HG02678 (cell line): Measurements from ENCODE around the gene FNDC3A.
A peak's percentile ranks its signal among the peaks of the same experiment; 100 is the strongest.

Experiments
- ATAC-seq: cut with Tn5 transposase; IDR thresholded peaks from one replicate; pipeline ENCODE4 v1.9.1; 2021; ENCODE audit warnings: mild to moderate bottlenecking, moderate library complexity; ENCODE audit not compliant: unreplicated experiment

Gene FNDC3A

GRCh38 chr13:48975856-48976575 lies at the start of gene FNDC3A:
Gene FNDC3A, plus strand, starts transcription at chr13:48975912. Its CDS starts 30,279 bp downstream, at chr13:49006191.
- peak; percentile 66 for ATAC-seq

DNA sequence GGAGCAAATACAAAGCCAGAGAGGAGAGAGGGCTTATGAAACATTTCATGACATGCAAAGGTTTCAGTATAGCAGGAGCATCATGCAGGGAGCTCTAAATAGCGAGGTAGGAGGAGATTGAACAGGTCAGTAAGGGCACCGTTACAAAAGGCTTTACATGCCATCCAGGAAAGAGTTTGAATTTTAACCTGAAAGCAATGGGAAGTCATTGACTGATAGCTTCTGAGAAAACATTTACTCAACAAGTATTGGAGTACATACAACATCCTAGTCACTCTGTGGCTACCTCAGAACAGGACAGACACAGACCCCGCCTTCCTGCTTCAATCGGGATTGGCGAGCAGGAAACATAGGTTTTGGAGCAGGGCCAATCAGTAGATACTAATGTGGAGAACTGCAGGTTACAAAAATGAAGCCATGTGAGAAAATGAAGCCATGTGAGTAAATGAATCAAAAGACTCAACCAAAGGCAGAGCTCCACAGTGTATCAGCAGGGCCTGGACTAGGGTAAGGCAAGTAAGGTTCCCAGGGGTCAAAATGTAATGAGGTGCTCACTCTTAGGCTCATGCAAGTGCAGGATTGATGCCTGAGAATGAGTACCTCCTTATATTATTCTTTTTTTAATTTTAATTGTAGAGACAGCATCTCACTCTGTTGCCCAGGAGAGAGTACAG lies 46.8 kb upstream of the FNDC3A start:
- no peak for ATAC-seq

GRCh38 chr13:48930918-48931317 lies 44.8 kb upstream of the FNDC3A start:
- no peak for ATAC-seq

GRCh38 chr13:48938308-48938943 lies 37.3 kb upstream of the FNDC3A start:
- ATAC-seq: no peak

DNA sequence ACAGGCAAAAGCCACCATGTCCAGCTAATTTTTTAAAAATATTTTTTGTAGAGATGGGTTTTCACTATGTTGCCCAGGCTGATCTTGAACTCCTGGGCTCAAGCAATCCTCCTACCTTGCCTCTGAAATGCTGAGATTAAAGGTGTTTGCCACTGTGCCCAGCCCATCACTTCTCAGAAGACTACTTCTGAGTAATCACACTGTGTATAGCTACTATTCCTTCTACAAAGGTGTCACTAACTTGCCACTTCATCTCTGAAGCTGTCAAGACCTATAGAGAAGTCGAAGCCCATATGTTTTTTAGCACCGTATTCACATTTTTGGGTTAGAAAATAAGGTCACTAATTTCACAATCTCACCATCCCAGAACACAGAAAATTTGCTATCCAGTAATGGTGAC lies 36.0 kb upstream of the FNDC3A start:
- no peak for ATAC-seq

DNA sequence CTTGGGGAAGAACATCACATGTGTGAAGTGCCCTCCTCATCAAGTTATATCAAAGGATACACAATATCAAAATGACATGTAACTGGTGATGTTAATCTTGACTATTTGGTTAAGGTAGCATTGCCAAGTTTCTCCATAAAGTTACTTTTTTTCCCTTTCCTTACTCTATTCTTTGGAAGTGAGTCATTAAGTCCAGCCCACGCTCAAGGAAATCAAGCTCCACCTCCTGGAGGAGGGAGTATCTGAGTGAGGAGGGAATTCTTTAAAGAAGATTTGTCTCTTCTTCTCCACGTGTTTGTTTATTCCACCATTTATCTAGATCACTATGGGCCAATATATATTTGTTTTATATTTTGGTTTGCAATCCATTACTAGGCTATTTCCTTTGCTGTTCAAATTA lies 33.6 kb upstream of the FNDC3A start:
- ATAC-seq: no peak

- ATAC-seq: no peak
Measured at GRCh38 chr13:48944221-48944620, 31.5 kb upstream of the FNDC3A start.

DNA sequence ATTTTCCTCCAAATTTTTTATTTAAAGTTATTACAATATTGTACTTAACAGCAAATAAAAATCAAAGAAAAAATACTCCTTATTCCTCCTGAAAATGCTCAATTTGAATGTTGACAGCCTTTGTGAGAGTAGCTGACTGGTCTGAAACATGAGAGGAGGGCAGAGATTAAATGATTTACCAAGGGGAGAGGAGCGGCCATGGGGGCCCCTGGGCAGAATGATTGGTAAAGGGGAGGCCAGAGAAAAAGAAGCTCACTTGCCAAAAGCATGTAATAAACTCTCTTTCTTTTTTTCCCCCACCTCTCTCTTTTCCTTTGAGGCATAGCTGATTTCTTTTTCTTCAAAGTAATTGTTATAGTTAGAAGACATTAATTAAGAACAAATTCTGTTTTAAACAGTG lies 30.1 kb upstream of the FNDC3A start:
- no peak for ATAC-seq

GRCh38 chr13:48946163-48946562 lies 29.5 kb upstream of the FNDC3A start:
- no peak for ATAC-seq

DNA sequence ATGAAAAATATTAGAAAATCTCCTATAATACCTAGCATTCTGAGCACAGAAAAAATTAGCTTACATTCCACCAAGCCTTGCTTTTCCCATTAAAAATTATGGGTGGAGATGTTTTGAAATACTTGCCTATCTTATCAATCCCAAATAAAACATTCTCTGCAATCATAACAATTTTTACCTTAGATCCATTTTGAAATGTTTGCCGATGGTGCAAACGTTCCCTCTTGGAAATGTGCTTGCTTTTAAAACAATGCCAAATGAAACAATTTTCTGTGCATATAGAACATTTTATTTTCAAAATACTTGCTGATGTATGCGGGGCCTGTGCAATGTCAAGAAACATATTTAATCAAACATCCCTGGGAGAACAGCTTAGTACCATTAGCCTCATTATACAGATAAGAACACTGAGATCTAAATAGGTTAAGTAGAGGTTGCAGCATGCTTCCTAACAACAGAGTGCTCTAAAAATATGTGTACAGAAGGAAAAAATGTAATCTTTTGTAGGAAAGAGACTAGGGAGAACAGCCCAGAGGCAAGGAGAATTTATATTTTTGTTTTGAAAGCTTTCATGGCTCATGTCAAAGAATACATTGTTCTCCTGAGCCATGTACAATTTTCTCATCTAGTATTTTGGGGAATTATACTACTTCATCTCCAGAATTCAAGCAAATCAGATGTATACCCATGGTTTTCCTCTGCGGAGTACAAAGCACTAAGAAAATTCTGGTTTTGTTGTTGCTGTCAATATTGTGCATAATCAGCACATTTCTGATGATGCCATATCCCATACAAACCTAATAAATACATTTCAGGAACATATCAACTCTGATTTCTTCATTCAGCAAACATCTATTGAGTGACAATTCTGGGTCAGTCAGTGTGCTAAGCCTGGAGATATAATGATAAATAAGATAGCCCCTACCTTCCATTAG lies 25.9 kb upstream of the FNDC3A start:
- no peak for ATAC-seq

- ATAC-seq: no peak
Measured at GRCh38 chr13:48950501-48950875, 25.2 kb upstream of the FNDC3A start.

DNA sequence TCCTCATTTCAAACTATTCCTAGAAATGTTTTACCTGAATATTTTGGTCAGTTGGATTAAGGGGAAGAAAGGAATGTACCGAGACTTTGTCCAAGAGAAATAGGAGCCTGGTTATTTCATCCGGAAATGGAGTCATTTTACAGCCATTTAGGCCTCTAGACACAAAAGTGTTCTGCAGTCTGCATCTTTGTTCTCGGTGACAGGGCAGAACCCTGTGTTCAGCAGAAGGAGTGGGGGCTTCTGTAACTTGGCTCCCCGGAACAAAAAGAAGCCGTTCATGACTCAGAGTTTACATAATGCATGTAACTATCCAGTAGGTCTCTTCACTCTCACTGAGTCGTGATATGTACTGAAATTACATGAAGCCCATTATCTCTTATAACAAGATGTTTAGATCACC lies 21.6 kb upstream of the FNDC3A start:
- no peak for ATAC-seq

- ATAC-seq: no peak
Measured at GRCh38 chr13:48955536-48955935, 20.2 kb upstream of the FNDC3A start.

DNA sequence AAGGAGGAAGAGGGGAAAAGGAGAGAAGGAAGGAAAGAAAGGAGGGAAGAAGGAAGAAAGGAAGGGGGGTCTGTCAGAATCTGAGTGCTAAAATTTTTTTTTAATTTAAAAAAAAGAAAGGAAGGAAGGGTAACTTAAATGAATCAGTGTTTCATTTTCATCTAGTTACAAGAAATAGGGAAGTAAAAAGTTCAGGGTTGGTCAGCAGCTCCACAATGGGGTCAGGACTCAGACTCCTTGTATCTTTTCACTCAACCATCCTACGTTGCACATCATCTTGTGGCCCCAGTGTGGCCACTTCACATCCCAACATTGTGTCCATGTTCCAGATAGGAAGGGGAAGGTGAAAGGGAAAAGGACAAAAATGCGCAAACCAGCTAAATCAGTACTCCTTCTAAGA lies 14.3 kb upstream of the FNDC3A start:
- no peak for ATAC-seq

- no peak for ATAC-seq
Measured at GRCh38 chr13:48962281-48962680, 13.4 kb upstream of the FNDC3A start.

DNA sequence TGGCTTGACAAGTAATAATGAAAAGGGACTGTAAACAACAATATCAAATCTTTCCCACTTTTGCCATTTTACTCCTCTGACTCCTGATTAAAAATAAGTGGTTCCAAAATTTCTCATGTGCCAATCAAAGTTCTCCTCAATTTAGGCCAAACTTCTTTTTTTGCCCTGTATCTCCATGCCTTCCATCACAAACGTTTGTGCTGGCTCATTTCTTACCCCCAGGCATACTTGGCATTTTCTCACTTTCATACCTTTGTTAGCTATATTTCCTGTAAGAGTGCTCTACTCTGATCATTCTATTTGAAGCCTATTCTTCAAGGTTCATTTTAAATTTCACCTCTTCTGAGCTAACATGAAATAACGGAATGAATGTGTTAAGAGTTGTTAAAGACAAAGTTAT lies 10.0 kb upstream of the FNDC3A start:
- no peak for ATAC-seq

GRCh38 chr13:48969685-48970084 lies 6.0 kb upstream of the FNDC3A start:
- ATAC-seq: no peak

DNA sequence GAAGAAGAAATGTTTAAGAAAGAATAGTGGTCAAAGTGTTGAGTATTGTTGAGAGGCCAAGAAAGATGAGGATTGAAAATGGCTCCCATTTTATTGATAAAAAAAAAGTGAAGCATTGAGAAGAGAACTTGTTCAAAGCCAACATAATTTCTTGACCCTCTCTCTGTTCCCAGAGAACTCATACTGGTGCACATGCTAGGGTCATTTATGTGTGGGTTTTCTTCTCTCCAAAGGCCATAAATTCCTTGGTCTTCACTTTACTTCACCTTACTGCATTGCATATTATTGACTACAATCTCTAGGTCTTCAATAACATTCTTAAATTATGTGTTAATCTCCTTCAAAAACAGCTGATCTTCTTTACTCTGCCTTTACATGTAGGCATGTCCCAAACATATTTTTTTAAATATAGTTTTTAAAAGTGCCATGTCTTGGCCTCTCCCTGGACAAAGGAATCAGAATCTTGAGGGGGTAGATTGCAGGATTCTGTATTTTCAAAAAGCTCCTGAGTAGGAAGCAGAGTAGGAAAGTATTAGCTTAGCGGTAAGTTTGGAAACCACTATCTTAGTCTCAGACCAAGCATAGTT lies 1.8 kb upstream of the FNDC3A start:
- ATAC-seq: no peak

DNA sequence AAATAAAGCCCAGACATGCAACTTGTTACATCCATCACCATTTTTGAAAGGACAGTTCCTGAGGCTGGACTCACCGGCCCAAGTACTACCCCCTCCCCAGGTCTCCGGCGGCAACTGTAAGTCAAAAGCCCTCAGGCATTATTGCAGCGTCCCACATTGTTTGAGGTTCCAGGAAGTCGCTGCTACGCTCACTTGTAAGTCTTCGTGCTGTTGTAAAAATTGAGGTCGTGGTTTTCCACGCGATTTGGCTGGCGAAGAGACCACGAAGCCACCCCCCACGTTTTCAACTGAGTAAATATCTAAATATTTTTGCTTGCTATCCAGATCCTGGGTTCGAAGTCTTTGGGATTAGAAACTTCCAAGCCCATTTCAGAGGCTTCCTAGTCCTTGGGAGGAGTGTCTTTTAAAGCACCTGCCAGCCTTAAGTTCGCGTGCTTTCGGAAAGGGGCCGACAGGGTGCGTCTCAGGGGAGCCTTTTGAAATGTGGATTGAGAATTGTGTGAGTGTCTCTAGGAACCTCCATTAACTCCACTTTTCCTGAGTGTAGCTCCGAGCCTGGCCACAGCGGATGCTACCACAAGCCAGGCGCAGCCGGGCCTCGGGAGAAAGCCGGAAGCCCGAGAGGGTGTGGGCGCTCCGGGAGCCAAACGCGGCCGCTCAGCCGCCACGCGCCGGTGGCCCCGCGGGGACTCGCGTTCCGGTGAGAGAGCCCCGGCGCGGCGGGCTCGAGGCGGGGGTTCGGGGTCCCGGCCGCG lies 434 bp upstream of the FNDC3A start:
- ATAC-seq: peak; percentile 18
